IMR-90 (cell line): Measurements from ENCODE around the gene RNF2. TPM values are rescaled to one million over a fixed set of nuclear protein-coding genes. Genes with fewer than 3 reads are reported as not detected.

Experiments
- ATAC-seq: fragments of 200-7000 bp; cut with Tn5 transposase; 2 replicates; pipeline ENCODE4 v1.9.1; 2020; ENCODE audit warnings: low read depth, mild to moderate bottlenecking, moderate library complexity
- BruUV-seq: library from RNA; stranded (reverse); fragments of 400-500 nt; replicated peaks from 2 replicates; lab custom pipeline; 2021; lab: Mats Ljungman, UMichigan
- CTCF ChIA-PET: fragments of 300-600 bp; formaldehyde crosslinking; extraction: SDS; loops from one replicate; lab custom pipeline; 2021; ENCODE audit warnings: antibody characterized with exemption; lab: Yijun Ruan, JAX
- POLR2A ChIA-PET: fragments of 300-600 bp; sonication (Branson Sonifier 250); formaldehyde crosslinking; loops from one replicate; lab custom pipeline; 2022; ENCODE audit warnings: antibody characterized with exemption; ENCODE audit not compliant: unreplicated experiment; lab: Charles Lee
- DNase-seq: peaks from one replicate; pipeline ENCODE4 v3.0.0; 2013
- H2AFZ ChIP-seq: replicated peaks from 2 replicates; pipeline ENCODE3; 2013; ENCODE audit warnings: low read length, mild to moderate bottlenecking; ENCODE audit not compliant: poor library complexity
- H2AK5ac ChIP-seq: 2 replicates; pipeline ENCODE4 v1.6.1; 2013; ENCODE audit warnings: low read depth, low read length, inconsistent platforms
- H2AK9ac ChIP-seq: replicated peaks from 2 replicates; pipeline ENCODE3; 2013; ENCODE audit warnings: mild to moderate bottlenecking, low read depth, low read length, moderate library complexity; ENCODE audit not compliant: poor library complexity
- H2BK120ac ChIP-seq: 2 replicates; pipeline ENCODE4 v1.6.1; 2013; ENCODE audit warnings: low read depth, low read length, inconsistent platforms
- H2BK15ac ChIP-seq: 3 replicates; pipeline ENCODE4 v1.6.1; 2013; ENCODE audit warnings: low read depth, low read length, inconsistent platforms
- H2BK20ac ChIP-seq: 2 replicates; pipeline ENCODE4 v1.6.1; 2013; ENCODE audit warnings: low read depth, mild to moderate bottlenecking, inconsistent platforms, low read length, moderate library complexity
- H2BK5ac ChIP-seq: 2 replicates; pipeline ENCODE4 v1.6.1; 2013; ENCODE audit warnings: mild to moderate bottlenecking, low read depth, low read length, inconsistent platforms; ENCODE audit not compliant: poor library complexity, severe bottlenecking
- H3K14ac ChIP-seq: replicated peaks from 2 replicates; pipeline ENCODE4 v1.6.1; 2013; ENCODE audit warnings: low read depth, low read length, inconsistent platforms
- H3K18ac ChIP-seq: 2 replicates; pipeline ENCODE4 v1.6.1; 2013; ENCODE audit warnings: low read depth, low read length, control low read depth
- H3K23ac ChIP-seq: 2 replicates; pipeline ENCODE4 v1.6.1; 2013; ENCODE audit warnings: low read depth, low read length, inconsistent platforms
- H3K27ac ChIP-seq: 2 replicates; pipeline ENCODE4 v1.5.1; 2013; ENCODE audit warnings: mild to moderate bottlenecking, control low read depth, low read length; ENCODE audit not compliant: insufficient read depth
- H3K27me3 ChIP-seq: 2 replicates; pipeline ENCODE4 v1.6.1; 2013; ENCODE audit warnings: low read length; ENCODE audit not compliant: control insufficient read depth, insufficient read depth
- H3K36me3 ChIP-seq: 2 replicates; pipeline ENCODE4 v1.6.1; 2013; ENCODE audit warnings: low read length, mixed read lengths; ENCODE audit not compliant: control insufficient read depth, insufficient read depth
- H3K4ac ChIP-seq: 2 replicates; pipeline ENCODE4 v1.6.1; 2013; ENCODE audit warnings: low read depth, low read length, inconsistent platforms
- H3K4me1 ChIP-seq: 2 replicates; pipeline ENCODE4 v1.6.1; 2013; ENCODE audit warnings: low read length, mixed read lengths; ENCODE audit not compliant: control insufficient read depth, insufficient read depth
- H3K4me2 ChIP-seq: 2 replicates; pipeline ENCODE4 v1.6.1; 2013; ENCODE audit warnings: low read depth, mild to moderate bottlenecking, control low read depth, low read length, moderate library complexity
- H3K4me3 ChIP-seq: 2 replicates; pipeline ENCODE4 v1.5.1; 2013; ENCODE audit warnings: low read depth, mild to moderate bottlenecking, control low read depth, low read length, moderate library complexity; ENCODE audit not compliant: insufficient read depth
- H3K56ac ChIP-seq: 2 replicates; pipeline ENCODE4 v1.6.1; 2013; ENCODE audit warnings: low read length, inconsistent platforms; ENCODE audit not compliant: insufficient read depth; ENCODE audit errors: extremely low read depth
- H3K79me1 ChIP-seq, 2 experiments: 2 replicates each; pipeline ENCODE4 v1.6.1; 2013; ENCODE audit warnings: low read length in 2 of 2, inconsistent platforms in 1 of 2, low read depth in 1 of 2
- H3K9ac ChIP-seq: 2 replicates; pipeline ENCODE4 v1.6.1; 2013; ENCODE audit warnings: low read depth, low read length, control low read depth
- H3K9me1 ChIP-seq: 2 replicates; pipeline ENCODE4 v1.6.1; 2013; ENCODE audit warnings: low read length, inconsistent platforms; ENCODE audit not compliant: insufficient read depth
- H3K9me3 ChIP-seq: 2 replicates; pipeline ENCODE4 v1.6.1; 2013; ENCODE audit warnings: low read length; ENCODE audit not compliant: control insufficient read depth, insufficient read depth
- H4K20me1 ChIP-seq: 2 replicates; pipeline ENCODE4 v1.6.1; 2013; ENCODE audit warnings: low read length, inconsistent platforms; ENCODE audit not compliant: insufficient read depth
- H4K5ac ChIP-seq: 2 replicates; pipeline ENCODE4 v1.6.1; 2013; ENCODE audit warnings: mild to moderate bottlenecking, low read depth, low read length, control low read depth
- H4K8ac ChIP-seq, 2 experiments: 2 replicates each; pipeline ENCODE4 v1.6.1; 2013; ENCODE audit warnings: low read depth in 2 of 2, low read length in 2 of 2, control low read depth in 1 of 2, inconsistent platforms in 1 of 2
- H4K91ac ChIP-seq: 2 replicates; pipeline ENCODE4 v1.6.1; 2013; ENCODE audit warnings: low read depth, low read length, inconsistent platforms; ENCODE audit not compliant: insufficient read depth
- CEBPB ChIP-seq: IDR thresholded peaks from 2 replicates; pipeline ENCODE4 v1.6.1; 2012; ENCODE audit warnings: low read depth, low read length, improper control_type of control experiment
- CHD1 ChIP-seq: IDR thresholded peaks from 2 replicates; pipeline ENCODE4 v1.6.1; 2012; ENCODE audit warnings: low read depth, low read length, improper control_type of control experiment
- FOS ChIP-seq: fragments of 150-350 bp; IDR thresholded peaks from 2 replicates; pipeline ENCODE4 v1.6.1; 2016; ENCODE audit warnings: low read depth, low read length
- MAZ ChIP-seq: IDR thresholded peaks from 2 replicates; pipeline ENCODE4 v1.6.1; 2012; ENCODE audit warnings: low read depth, mild to moderate bottlenecking, low read length, improper control_type of control experiment, moderate library complexity, borderline replicate concordance
- MXI1 ChIP-seq: IDR thresholded peaks from 2 replicates; pipeline ENCODE4 v1.6.1; 2012; ENCODE audit warnings: low read depth, mild to moderate bottlenecking, low read length, moderate library complexity, borderline replicate concordance
- NFE2L2 ChIP-seq: fragments of 150-350 bp; IDR thresholded peaks from 2 replicates; pipeline ENCODE4 v1.6.1; 2016; ENCODE audit warnings: low read depth, mild to moderate bottlenecking, low read length
- POLR2A ChIP-seq: IDR thresholded peaks from 2 replicates; pipeline ENCODE4 v1.6.1; 2012; ENCODE audit warnings: mild to moderate bottlenecking, low read depth, low read length
- RAD21 ChIP-seq: IDR thresholded peaks from 2 replicates; pipeline ENCODE4 v1.6.1; 2012; ENCODE audit warnings: low read length, improper control_type of control experiment
- SMC3 ChIP-seq: fragments of 150-350 bp; IDR thresholded peaks from 2 replicates; pipeline ENCODE4 v1.6.1; 2016; ENCODE audit warnings: low read depth, mild to moderate bottlenecking, antibody characterized with exemption, low read length, moderate library complexity
- dilution Hi-C: fragments of 300-500 bp; cut with HindIII; formaldehyde crosslinking; loops from one replicate; pipeline ENCODE4 v1.14.3; 2018; ENCODE audit warnings: low sequenced_read_pairs; ENCODE audit not compliant: unreplicated experiment
- in situ Hi-C: fragments of 300-500 bp; cut with MboI; formaldehyde crosslinking; loops from 3 replicates; pipeline ENCODE4 v1.14.3; 2019; ENCODE audit warnings: low sequenced_read_pairs, inconsistent platforms, mixed read lengths
- intact Hi-C: fragments of 100-400 bp; cut with micrococcal nuclease; formaldehyde crosslinking; loops from 2 replicates; pipeline ENCODE4 v1.10.0; 2022
- polyA plus RNA-seq, 3 experiments: library from polyadenylated mRNA; depleted of rRNA; stranded (reverse); fragments of >200 nt; gene quantifications; 2 replicates each; pipeline ENCODE4 v1.2.3, GENCODE V29; 2012; ENCODE audit warnings: low replicate concordance in 1 of 3
- total RNA-seq: library from RNA; depleted of rRNA; stranded (reverse); fragments of >200 nt; gene quantifications from 2 replicates; pipeline ENCODE4 v1.2.3, GENCODE V29; 2012
- TF ChIP-seq, protein P1 (sequence below): fragments of 150-350 bp; IDR thresholded peaks from 2 replicates; pipeline ENCODE4 v1.6.1; 2016; ENCODE audit warnings: low read depth, mild to moderate bottlenecking, low read length, moderate library complexity, borderline replicate concordance
- TF ChIP-seq, protein P2 (sequence below): conservative IDR thresholded peaks from 2 replicates; pipeline ENCODE4 v1.5.1; 2012; ENCODE audit warnings: mild to moderate bottlenecking, low read depth, low read length, improper control_type of control experiment
- TF ChIP-seq, protein P3 (sequence below): fragments of 150-350 bp; IDR thresholded peaks from 2 replicates; pipeline ENCODE4 v1.6.1; 2017; ENCODE audit warnings: mild to moderate bottlenecking, antibody characterized with exemption, low read length, low read depth

Gene RNF2
- total and polyA plus RNA-seq, 2 of the 4 experiments (the other 2 are of a cell fraction) = 22.6 to 48.8 TPM

DNA sequence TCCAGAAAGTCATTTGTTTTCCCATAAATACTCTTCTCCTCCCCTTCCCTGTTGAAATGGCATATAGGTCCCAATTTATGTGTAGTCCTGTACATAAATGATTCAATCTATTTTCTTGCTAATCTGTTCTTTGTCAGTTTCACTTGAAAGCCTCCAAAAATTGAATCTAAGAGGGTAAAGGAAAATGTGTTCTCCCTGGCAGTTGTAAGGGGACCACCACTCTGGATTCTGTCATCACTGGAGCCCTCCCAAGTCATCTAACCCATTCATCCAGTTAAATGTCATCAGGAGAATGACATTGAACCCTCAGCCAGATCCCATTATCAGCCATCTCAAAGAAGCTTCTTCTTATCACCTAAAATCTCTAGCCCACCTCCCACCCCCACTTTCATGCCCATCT is 35.0 kb upstream of the RNF2 start:
- no peak overlapping the region for H4K8ac ChIP-seq
- TF ChIP-seq FOS (no peak), CEBPB (no peak), MXI1 (no peak), RAD21 (no peak), SMC3 (no peak), POLR2A (no peak), MAZ (no peak), CHD1 (no peak), NFE2L2 (no peak)
- TF ChIP-seq, protein P1, sequence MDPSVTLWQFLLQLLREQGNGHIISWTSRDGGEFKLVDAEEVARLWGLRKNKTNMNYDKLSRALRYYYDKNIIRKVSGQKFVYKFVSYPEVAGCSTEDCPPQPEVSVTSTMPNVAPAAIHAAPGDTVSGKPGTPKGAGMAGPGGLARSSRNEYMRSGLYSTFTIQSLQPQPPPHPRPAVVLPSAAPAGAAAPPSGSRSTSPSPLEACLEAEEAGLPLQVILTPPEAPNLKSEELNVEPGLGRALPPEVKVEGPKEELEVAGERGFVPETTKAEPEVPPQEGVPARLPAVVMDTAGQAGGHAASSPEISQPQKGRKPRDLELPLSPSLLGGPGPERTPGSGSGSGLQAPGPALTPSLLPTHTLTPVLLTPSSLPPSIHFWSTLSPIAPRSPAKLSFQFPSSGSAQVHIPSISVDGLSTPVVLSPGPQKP = no peak
- TF ChIP-seq, protein P2, sequence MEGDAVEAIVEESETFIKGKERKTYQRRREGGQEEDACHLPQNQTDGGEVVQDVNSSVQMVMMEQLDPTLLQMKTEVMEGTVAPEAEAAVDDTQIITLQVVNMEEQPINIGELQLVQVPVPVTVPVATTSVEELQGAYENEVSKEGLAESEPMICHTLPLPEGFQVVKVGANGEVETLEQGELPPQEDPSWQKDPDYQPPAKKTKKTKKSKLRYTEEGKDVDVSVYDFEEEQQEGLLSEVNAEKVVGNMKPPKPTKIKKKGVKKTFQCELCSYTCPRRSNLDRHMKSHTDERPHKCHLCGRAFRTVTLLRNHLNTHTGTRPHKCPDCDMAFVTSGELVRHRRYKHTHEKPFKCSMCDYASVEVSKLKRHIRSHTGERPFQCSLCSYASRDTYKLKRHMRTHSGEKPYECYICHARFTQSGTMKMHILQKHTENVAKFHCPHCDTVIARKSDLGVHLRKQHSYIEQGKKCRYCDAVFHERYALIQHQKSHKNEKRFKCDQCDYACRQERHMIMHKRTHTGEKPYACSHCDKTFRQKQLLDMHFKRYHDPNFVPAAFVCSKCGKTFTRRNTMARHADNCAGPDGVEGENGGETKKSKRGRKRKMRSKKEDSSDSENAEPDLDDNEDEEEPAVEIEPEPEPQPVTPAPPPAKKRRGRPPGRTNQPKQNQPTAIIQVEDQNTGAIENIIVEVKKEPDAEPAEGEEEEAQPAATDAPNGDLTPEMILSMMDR = no peak
- TF ChIP-seq, protein P3, sequence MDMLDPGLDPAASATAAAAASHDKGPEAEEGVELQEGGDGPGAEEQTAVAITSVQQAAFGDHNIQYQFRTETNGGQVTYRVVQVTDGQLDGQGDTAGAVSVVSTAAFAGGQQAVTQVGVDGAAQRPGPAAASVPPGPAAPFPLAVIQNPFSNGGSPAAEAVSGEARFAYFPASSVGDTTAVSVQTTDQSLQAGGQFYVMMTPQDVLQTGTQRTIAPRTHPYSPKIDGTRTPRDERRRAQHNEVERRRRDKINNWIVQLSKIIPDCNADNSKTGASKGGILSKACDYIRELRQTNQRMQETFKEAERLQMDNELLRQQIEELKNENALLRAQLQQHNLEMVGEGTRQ = no peak
- no peak overlapping the region for H2BK5ac ChIP-seq
- CTCF ChIA-PET = no interaction called here
- dilution Hi-C loops = no loop called here
- H3K36me3 ChIP-seq = no peaks in the 10 kb centered on the region
- in situ Hi-C loops = no loop called here
- no peak overlapping the region for H2AFZ ChIP-seq
- H3K9me3 ChIP-seq = no peaks in the 10 kb centered on the region
- H4K20me1 ChIP-seq = no peaks in the 10 kb centered on the region
- ATAC-seq (no peak), DNase-seq (no peak)
- H2BK20ac ChIP-seq = no peak overlapping the region
- H3K27ac ChIP-seq = no peak overlapping the region
- BruUV-seq = no TSS peak
- H3K4ac ChIP-seq = no peak overlapping the region
- no peak overlapping the region for H3K23ac ChIP-seq
- POLR2A ChIA-PET = no interaction called here
- no peak overlapping the region for H4K5ac ChIP-seq
- no peak overlapping the region for H4K91ac ChIP-seq
- no peak overlapping the region for H3K9ac ChIP-seq
- no peaks in the 10 kb centered on the region; the same call in 1 of the 2 replicates for H3K27me3 ChIP-seq
- no peak overlapping the region for H2BK15ac ChIP-seq
- H2BK120ac ChIP-seq = no peak overlapping the region
- no peak overlapping the region for H3K56ac ChIP-seq
- intact Hi-C loops = no loop called here
- H3K14ac ChIP-seq = no peak overlapping the region
- no peaks in the 10 kb centered on the region for H3K9me1 ChIP-seq
- H3K18ac ChIP-seq = no peak overlapping the region
- H3K4me1 ChIP-seq = no peaks in the 10 kb centered on the region
- H3K4me3 ChIP-seq = no peak overlapping the region
- no peak overlapping the region for H2AK9ac ChIP-seq
- no peaks in the 10 kb centered on the region for H3K79me1 ChIP-seq
- no peak overlapping the region for H2AK5ac ChIP-seq
- no peak overlapping the region for H3K4me2 ChIP-seq
